Neural cell (in vitro differentiated cells): Measurements from ENCODE around the gene SCNN1A.

Experiments
- EP300 ChIP-seq: fragments of 450-650 bp; conservative IDR thresholded peaks from 2 replicates; pipeline ENCODE4 v1.6.1; 2014; ENCODE audit warnings: antibody characterized with exemption, mild to moderate bottlenecking, moderate library complexity; ENCODE audit not compliant: poor library complexity, severe bottlenecking
- POLR2AphosphoS5 ChIP-seq: IDR thresholded peaks from 2 replicates; pipeline ENCODE4 v1.6.1; 2012
- RAD21 ChIP-seq: fragments of 450-650 bp; conservative IDR thresholded peaks from 2 replicates; pipeline ENCODE4 v1.6.1; 2014; ENCODE audit warnings: antibody characterized with exemption, mild to moderate bottlenecking, moderate library complexity
- SMC3 ChIP-seq: fragments of 450-650 bp; conservative IDR thresholded peaks from 2 replicates; pipeline ENCODE4 v1.6.1; 2014; ENCODE audit warnings: antibody characterized with exemption, mild to moderate bottlenecking, moderate library complexity; ENCODE audit not compliant: poor library complexity
- TAF1 ChIP-seq: IDR thresholded peaks from 2 replicates; pipeline ENCODE4 v1.6.1; 2012; ENCODE audit warnings: low read depth
- TF ChIP-seq, protein P1 (sequence below): fragments of 450-650 bp; IDR thresholded peaks from 2 replicates; pipeline ENCODE4 v1.5.1; 2014; ENCODE audit warnings: antibody characterized with exemption, mild to moderate bottlenecking, moderate library complexity; ENCODE audit not compliant: poor library complexity, severe bottlenecking

- TF ChIP-seq, protein P1, sequence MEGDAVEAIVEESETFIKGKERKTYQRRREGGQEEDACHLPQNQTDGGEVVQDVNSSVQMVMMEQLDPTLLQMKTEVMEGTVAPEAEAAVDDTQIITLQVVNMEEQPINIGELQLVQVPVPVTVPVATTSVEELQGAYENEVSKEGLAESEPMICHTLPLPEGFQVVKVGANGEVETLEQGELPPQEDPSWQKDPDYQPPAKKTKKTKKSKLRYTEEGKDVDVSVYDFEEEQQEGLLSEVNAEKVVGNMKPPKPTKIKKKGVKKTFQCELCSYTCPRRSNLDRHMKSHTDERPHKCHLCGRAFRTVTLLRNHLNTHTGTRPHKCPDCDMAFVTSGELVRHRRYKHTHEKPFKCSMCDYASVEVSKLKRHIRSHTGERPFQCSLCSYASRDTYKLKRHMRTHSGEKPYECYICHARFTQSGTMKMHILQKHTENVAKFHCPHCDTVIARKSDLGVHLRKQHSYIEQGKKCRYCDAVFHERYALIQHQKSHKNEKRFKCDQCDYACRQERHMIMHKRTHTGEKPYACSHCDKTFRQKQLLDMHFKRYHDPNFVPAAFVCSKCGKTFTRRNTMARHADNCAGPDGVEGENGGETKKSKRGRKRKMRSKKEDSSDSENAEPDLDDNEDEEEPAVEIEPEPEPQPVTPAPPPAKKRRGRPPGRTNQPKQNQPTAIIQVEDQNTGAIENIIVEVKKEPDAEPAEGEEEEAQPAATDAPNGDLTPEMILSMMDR, result no peak
- TF ChIP-seq POLR2AphosphoS5 (no peak), TAF1 (no peak), EP300 (no peak), RAD21 (no peak), SMC3 (no peak)
Observed at GRCh38 chr12:6346942-6347341, 28.4 kb downstream of the SCNN1A start.
